ENCODE results near the gene SEMA6D.

The SEMA6D gene

DNA sequence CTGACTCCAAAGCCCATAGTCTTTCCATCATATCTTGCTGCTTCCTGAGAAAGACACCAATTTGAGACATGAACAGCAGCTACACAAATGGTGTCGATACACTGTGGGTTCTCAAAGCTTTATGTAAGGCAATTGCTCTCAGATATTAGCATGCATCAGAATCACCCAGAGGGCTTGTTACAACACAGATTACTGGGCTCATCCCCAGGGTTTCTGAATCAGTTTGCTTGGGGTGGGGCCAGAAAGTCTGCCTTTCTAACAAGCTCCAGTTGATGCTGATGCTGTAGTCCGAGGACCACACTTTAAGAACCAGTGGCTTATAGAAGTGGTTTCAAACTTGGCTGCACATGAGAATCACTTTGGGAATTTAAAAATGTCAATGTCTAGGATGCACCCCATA lies 86.5 kb downstream of the SEMA6D start:
- in situ Hi-C loops (cut with MboI; ENCODE audit: low pct_unique_long_range_greater_than_20kb, low sequenced_read_pairs, unreplicated experiment) = no loop called here
- no peak for DNase-seq (ENCODE audit: low spot score)
- TF ChIP-seq, protein P1, sequence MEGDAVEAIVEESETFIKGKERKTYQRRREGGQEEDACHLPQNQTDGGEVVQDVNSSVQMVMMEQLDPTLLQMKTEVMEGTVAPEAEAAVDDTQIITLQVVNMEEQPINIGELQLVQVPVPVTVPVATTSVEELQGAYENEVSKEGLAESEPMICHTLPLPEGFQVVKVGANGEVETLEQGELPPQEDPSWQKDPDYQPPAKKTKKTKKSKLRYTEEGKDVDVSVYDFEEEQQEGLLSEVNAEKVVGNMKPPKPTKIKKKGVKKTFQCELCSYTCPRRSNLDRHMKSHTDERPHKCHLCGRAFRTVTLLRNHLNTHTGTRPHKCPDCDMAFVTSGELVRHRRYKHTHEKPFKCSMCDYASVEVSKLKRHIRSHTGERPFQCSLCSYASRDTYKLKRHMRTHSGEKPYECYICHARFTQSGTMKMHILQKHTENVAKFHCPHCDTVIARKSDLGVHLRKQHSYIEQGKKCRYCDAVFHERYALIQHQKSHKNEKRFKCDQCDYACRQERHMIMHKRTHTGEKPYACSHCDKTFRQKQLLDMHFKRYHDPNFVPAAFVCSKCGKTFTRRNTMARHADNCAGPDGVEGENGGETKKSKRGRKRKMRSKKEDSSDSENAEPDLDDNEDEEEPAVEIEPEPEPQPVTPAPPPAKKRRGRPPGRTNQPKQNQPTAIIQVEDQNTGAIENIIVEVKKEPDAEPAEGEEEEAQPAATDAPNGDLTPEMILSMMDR (IDR thresholded peaks at IDR 0.05; ENCODE audit: extremely low read depth, insufficient read depth, missing control alignments) = no peak

DNA sequence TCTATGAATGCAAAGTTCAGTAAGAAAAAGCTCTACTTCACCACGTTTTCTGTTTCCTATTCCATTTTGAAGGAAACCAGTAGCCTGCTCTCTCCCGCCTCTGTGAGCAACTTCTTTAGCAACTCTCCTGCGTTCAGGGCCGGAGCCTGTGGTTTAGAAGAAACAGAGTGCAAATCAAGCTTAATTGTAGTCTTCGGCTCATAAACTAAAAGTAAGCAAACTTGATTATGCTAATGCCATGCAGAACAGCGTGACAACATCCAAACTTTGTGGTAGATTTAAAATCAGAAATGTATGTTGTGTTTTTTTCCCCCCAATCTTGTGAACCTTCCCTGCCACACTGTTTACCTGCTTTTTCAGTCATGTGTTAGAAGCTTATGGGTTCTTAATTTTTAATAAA lies 87.4 kb downstream of the SEMA6D start:
- in situ Hi-C loops (cut with MboI; ENCODE audit: low pct_unique_long_range_greater_than_20kb, low sequenced_read_pairs, unreplicated experiment) = no loop called here
- DNase-seq (ENCODE audit: low spot score) = no peak
- TF ChIP-seq, protein P1 (IDR thresholded peaks at IDR 0.05; ENCODE audit: extremely low read depth, insufficient read depth, missing control alignments) = no peak

DNA sequence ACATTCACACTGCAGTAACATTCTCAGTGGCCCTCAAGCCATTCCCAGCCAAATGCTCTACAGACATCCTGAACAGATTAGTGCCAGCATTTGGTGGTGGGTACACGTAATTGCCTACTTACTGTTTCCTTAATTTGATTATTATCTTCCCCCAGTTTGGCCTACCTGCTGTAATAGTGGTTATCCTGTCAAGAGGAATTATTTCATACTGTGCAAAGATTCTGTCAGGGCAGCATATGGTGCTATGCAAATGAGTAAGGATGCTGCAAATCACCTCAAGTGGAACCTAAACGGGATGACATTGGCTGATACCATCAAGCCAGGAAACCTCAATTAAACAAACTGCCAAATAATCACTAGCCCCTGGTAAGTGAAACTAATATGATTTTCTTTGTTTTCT lies 88.7 kb downstream of the SEMA6D start:
- DNase-seq (ENCODE audit: low spot score) = no peak
- TF ChIP-seq, protein P1 (IDR thresholded peaks at IDR 0.05; ENCODE audit: extremely low read depth, insufficient read depth, missing control alignments) = no peak
- in situ Hi-C loops (cut with MboI; ENCODE audit: low pct_unique_long_range_greater_than_20kb, low sequenced_read_pairs, unreplicated experiment) = no loop called here

DNA sequence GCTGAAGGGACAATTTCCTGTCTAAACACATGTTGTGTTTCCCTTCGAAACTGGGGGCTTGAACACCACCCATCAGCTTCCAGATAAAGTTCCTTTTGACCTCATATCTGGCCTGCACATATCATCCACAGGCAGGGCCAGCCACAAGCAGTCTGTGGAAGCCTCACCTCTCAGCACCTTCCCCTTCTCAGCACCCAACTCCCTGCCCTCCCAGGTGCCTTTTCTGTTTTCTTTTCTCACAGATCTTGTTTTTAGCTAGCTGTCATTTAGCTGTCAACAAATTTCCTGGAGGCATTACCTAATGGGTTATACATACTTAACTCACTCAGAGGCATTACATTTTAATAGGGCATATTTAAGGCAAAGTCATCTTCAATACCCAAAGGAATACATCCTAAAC lies 93.9 kb downstream of the SEMA6D start:
- in situ Hi-C loops (cut with MboI; ENCODE audit: low pct_unique_long_range_greater_than_20kb, low sequenced_read_pairs, unreplicated experiment) = no loop called here
- TF ChIP-seq, protein P1 (IDR thresholded peaks at IDR 0.05; ENCODE audit: extremely low read depth, insufficient read depth, missing control alignments) = no peak
- DNase-seq (ENCODE audit: low spot score) = no peak

DNA sequence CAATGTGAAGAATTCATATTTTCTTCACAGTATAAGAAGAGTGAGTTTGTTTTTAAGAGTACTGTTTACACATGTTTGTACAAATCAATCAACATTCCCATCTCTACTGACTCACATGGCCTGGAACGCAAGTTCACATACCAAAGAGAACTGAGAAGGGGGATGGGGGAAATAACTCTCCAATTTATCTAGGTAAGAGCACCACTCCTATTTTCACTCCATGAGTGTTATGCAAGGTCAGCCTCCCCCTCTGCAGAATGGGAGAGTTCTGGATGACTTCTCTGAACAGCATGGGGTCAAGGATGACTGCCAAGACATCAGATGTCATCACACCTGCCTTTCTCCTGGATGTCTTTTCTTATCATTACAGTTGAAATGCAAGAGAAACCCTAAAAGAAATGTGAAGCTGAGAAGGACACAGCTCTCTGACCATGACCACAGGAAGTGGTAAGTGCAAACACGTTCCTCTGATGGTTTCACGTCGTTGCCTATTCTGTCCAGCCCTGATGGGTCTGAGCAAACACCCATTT lies 95.2 kb downstream of the SEMA6D start:
- in situ Hi-C loops (cut with MboI; ENCODE audit: low pct_unique_long_range_greater_than_20kb, low sequenced_read_pairs, unreplicated experiment) = no loop called here
- DNase-seq (ENCODE audit: low spot score) = peak; percentile 28
- TF ChIP-seq, protein P1 (IDR thresholded peaks at IDR 0.05; ENCODE audit: extremely low read depth, insufficient read depth, missing control alignments) = no peak

DNA sequence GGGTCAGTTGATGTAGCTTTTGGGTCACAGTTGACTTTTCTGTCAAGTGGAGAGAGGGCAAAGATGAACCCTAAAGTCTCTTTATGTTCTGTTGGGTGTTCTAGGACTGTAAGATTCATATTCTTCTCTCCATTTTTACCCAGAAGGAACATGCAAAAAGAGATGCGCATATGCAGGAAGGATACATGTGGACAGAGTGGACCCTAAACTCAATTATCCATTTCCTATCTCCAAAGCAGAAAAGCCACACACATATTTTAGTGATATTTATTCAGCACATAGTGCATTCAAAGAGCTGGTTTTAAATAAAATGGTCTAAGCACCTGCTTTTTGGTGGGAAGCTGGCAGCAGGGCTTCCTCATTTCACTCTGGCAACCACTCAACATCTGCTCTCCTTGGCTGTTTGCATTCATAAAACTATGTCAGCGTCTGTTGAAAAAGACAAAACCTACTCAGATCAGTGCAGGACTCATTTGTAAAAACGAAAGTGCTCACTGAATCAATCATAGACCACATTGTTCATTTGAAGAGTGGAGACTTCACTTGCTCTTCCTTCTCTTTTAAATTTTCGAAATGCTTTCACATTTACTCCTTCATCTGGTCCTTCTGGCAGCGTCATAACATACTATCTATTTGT lies 96.6 kb downstream of the SEMA6D start:
- peak; percentile 51 for DNase-seq (ENCODE audit: low spot score)
- in situ Hi-C loops (cut with MboI; ENCODE audit: low pct_unique_long_range_greater_than_20kb, low sequenced_read_pairs, unreplicated experiment) = no loop called here
- TF ChIP-seq, protein P1 (IDR thresholded peaks at IDR 0.05; ENCODE audit: extremely low read depth, insufficient read depth, missing control alignments) = no peak
